Choroid plexus epithelial cell (primary cell): ENCODE results near the gene TRIP4.
A peak's percentile ranks its signal among the peaks of the same experiment; 100 is the strongest.

Experiments
- DNase-seq: peaks from one replicate; pipeline ENCODE4 v3.0.0-alpha.2; 2010; ENCODE audit warnings: low read depth
- H3K4me3 ChIP-seq: 2 replicates; pipeline ENCODE4 v1.5.1; 2011; ENCODE audit warnings: low read depth, mild to moderate bottlenecking, control low read depth, low read length, moderate library complexity
- CTCF ChIP-seq: conservative IDR thresholded peaks from 2 replicates; pipeline ENCODE4 v1.5.1; 2011; ENCODE audit warnings: low read depth, mild to moderate bottlenecking, control low read depth, inconsistent platforms, low read length, moderate library complexity

TRIP4 gene

GRCh38 chr15:64430000-64430735 lies 42.5 kb downstream of the TRIP4 start:
- no peak overlapping the region for H3K4me3 ChIP-seq
- peak; percentile 98 for DNase-seq
- TF ChIP-seq CTCF: peak; percentile 6

- TF ChIP-seq CTCF: no peak
- DNase-seq: no peak
- H3K4me3 ChIP-seq: no peak overlapping the region
Observed at GRCh38 chr15:64437982-64438381, 50.3 kb downstream of the TRIP4 start.

- TF ChIP-seq CTCF: no peak
- no peak overlapping the region for H3K4me3 ChIP-seq
- DNase-seq: no peak
Observed at GRCh38 chr15:64438653-64439447, 51.2 kb downstream of the TRIP4 start.

- no peak for DNase-seq
- no peak overlapping the region for H3K4me3 ChIP-seq
- TF ChIP-seq CTCF: no peak
Observed at GRCh38 chr15:64441852-64442251, 54.2 kb downstream of the TRIP4 start.

GRCh38 chr15:64443016-64443415 lies 55.4 kb downstream of the TRIP4 start:
- no peak for DNase-seq
- TF ChIP-seq CTCF: no peak
- no peak overlapping the region for H3K4me3 ChIP-seq

GRCh38 chr15:64443747-64444621 lies 56.3 kb downstream of the TRIP4 start:
- peak; percentile 96 for DNase-seq
- no peak for TF ChIP-seq CTCF
- H3K4me3 ChIP-seq: no peak overlapping the region
